Measurements from ENCODE around the gene DERL2.

DNA sequence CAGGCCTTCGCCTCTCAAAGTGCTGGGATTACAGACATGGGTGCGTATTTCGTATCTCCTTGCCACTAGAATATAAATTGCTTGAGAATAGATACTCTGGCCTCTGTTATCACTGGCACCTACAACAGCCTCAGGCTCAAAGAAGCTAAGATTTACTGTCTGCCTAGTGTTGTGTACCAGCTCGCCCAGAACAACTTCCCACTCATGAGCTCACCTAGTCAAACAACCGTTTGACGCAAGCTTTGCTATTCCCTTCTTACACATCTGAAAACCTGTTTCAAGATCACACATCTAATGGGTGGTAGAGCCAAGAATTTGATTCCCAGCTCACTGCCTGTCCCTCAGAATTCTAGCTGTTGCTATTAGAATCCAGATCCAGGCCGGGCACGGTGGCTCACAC is 24.8 kb upstream of the DERL2 start:
- TF ChIP-seq POLR2A (IDR thresholded peaks at IDR 0.05) (no peak), CTCF (IDR thresholded peaks at IDR 0.05) (no peak)

All from lower leg skin (tissue), 3 donors.